ENCODE measurements around the gene EID3.
"Not testable (repeated sequence)": the region's sequence is repeated elsewhere in the genome, so short reads cannot be mapped to it uniquely, and the experiment has no call there.

EID3 gene

GRCh38 chr12:104314242-104314614 lies 10.7 kb downstream of the EID3 start:
- no peak for DNase-seq

GRCh38 chr12:104315326-104316224 lies 12.0 kb downstream of the EID3 start:
- DNase-seq: no peak

GRCh38 chr12:104316936-104317335 lies 13.4 kb downstream of the EID3 start:
- no peak for DNase-seq

- DNase-seq: no peak
Measured at GRCh38 chr12:104317538-104318210, 14.1 kb downstream of the EID3 start.

GRCh38 chr12:104319028-104319427 lies 15.5 kb downstream of the EID3 start:
- DNase-seq: no peak

GRCh38 chr12:104319918-104320626 lies 16.5 kb downstream of the EID3 start:
- no peak for DNase-seq

- DNase-seq: no peak
Measured at GRCh38 chr12:104320627-104321024, 17.1 kb downstream of the EID3 start.

GRCh38 chr12:104321949-104322348 lies 18.4 kb downstream of the EID3 start:
- no peak for DNase-seq

GRCh38 chr12:104322533-104322932 lies 19.0 kb downstream of the EID3 start:
- DNase-seq: not testable (repeated sequence)

- DNase-seq: no peak
Measured at GRCh38 chr12:104323899-104324298, 20.4 kb downstream of the EID3 start.

- not testable (repeated sequence) for DNase-seq
Measured at GRCh38 chr12:104328278-104328677, 24.7 kb downstream of the EID3 start.

GRCh38 chr12:104328790-104329189 lies 25.3 kb downstream of the EID3 start:
- no peak for DNase-seq

GRCh38 chr12:104329707-104330532 lies 26.4 kb downstream of the EID3 start:
- no peak for DNase-seq

GRCh38 chr12:104331376-104331775 lies 27.8 kb downstream of the EID3 start:
- DNase-seq: no peak

- not testable (repeated sequence) for DNase-seq
Measured at GRCh38 chr12:104332273-104332672, 28.7 kb downstream of the EID3 start.

GRCh38 chr12:104333692-104334255 lies 30.2 kb downstream of the EID3 start:
- no peak for DNase-seq

- DNase-seq: no peak
Measured at GRCh38 chr12:104334581-104334980, 31.0 kb downstream of the EID3 start.

GRCh38 chr12:104336115-104336514 lies 32.6 kb downstream of the EID3 start:
- DNase-seq: no peak

GRCh38 chr12:104337030-104337558 lies 33.6 kb downstream of the EID3 start:
- DNase-seq: no peak

GRCh38 chr12:104339663-104340062 lies 36.1 kb downstream of the EID3 start:
- no peak for DNase-seq

GRCh38 chr12:104340177-104340576 lies 36.6 kb downstream of the EID3 start:
- no peak for DNase-seq
